Measurements from ENCODE around the gene FUCA2.

Gene FUCA2

GRCh38 chr6:143510991-143511891 is at the start of gene FUCA2:
TSS of gene FUCA2 (minus strand) at chr6:143511720. CDS start at chr6:143511634, 86 bp downstream.
- DNase-seq (ENCODE audit: low spot score) = peak; percentile 87

DNA sequence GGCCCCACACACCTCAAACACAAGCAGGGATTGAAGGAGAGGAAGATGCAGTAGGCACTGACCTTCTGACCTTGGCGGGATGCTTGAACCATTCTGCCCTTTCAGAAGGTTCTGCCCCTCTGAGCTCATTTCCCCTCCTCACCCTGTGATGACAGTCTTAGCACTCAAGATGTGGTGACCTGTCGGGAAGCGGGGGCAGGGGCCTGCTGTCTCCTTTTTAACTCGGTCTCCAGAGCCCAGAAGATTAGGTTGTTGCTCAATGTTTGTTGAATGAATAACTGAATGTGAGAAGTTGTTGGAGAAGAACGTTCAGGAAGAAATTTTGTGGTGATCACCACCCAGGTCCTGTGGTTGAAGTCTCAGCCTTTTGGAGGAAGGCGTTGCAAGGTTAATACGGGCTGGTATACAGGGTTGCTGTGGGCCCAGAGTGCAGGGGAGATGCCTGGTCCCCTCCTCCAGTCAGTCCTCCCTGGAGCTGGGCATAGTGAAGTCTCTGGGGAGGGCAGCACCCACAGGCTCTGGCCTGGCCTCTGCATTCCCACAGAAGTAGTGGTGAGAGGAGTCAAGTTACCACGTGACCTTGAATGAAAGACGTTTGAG is 49.7 kb upstream of the FUCA2 start:
- no peak for DNase-seq (ENCODE audit: low spot score)

GRCh38 chr6:143559051-143559660 is 47.6 kb upstream of the FUCA2 start:
- no peak for DNase-seq (ENCODE audit: low spot score)

- no peak for DNase-seq (ENCODE audit: low spot score)
Observed at GRCh38 chr6:143556529-143556928, 45.0 kb upstream of the FUCA2 start.

DNA sequence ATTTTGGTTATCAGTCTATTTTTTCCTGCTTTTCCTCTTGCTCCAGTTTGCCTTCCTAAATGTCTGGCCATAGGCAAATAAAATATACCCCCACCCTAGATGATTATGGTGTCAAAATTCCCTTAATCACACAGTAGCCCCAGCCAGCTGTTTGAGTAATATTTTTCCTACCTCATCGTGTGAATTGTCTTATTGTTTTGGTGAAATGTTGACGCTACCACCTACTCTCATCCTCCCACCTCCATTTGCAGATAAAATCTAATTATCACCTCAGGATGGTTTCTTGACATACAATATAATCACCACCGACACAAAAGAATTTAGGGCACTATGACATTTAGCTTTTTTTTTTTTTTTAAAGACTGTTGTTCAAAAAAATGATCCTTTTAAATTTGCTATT is 44.1 kb upstream of the FUCA2 start:
- no peak for DNase-seq (ENCODE audit: low spot score)

GRCh38 chr6:143555071-143555492 is 43.6 kb upstream of the FUCA2 start:
- DNase-seq (ENCODE audit: low spot score) = no peak

GRCh38 chr6:143553337-143553736 is 41.8 kb upstream of the FUCA2 start:
- DNase-seq (ENCODE audit: low spot score) = no peak

- no peak for DNase-seq (ENCODE audit: low spot score)
Observed at GRCh38 chr6:143549949-143550268, 38.4 kb upstream of the FUCA2 start.

DNA sequence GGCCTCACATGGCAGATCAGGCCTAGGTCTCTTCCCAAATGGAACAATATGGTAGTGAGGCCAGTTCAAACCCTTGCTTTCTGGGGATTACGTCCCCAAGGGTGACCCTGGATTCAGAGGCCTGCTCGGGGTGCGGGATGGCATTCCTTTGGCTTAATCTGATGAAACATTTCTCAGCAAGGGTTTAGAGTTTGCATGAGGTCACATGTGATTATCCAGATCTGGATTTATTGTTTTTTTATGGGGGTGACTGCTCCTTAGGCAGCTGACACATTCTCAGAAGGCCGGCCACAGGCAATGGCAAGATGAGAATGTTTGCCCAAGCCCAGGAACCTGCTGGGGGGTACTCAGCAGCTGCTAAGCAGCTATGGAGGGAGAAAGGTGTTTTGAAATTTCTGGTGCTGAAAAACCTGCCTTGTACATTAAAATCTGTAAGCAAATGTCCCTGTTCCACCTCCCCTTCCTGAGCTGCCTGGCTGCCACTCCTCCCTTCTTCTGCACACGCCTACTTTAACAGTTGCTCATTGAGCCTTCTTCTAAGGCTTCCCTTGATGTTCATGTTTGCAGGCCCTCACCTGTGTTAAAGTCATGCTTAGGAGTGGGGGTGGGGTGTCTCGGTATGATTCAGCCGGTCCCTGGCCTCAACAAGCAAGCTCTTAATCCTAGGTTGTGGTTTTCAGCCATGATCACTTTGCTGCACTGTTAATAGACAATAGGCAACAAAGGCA is 37.9 kb upstream of the FUCA2 start:
- no peak for DNase-seq (ENCODE audit: low spot score)

DNA sequence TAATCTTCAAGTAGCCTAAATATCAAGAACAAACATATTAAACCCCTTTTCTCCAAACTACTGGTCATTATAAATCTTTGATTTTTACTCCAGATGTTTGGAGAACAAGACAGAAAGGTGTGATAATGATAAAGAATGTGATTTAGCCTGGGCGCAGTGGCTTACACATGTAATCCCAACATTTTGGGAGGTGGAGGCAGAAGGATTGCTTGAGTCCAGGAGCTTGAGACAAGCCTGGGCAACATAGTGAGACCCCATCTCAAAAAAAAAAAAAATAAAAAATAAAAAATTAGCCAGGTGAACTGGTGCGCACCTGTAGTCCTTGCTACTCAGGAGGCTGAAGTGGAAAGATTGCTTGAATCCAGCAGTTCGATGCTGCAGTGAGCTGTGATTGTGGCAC is 35.1 kb upstream of the FUCA2 start:
- DNase-seq (ENCODE audit: low spot score) = no peak

GRCh38 chr6:143545976-143546547 is 34.5 kb upstream of the FUCA2 start:
- DNase-seq (ENCODE audit: low spot score) = no peak

DNA sequence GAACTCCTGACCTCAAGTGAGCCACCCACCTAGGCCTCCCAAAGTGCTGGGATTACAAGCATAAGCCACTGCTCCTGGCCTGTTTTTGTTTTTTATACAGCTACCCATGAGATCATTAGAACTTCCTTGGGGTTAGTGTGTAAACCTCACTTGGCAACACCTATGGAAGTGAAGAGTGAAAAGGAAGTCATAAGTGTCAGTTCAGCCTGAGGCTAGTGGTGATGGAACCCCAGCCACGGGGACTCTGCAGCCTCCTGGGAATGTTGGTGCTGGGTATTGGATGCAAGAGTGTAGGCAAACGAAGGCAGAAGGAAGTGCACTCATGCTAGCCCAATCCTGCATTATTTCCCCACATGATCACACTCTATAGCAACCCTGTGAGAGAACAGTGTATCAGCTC is 33.6 kb upstream of the FUCA2 start:
- no peak for DNase-seq (ENCODE audit: low spot score)

DNA sequence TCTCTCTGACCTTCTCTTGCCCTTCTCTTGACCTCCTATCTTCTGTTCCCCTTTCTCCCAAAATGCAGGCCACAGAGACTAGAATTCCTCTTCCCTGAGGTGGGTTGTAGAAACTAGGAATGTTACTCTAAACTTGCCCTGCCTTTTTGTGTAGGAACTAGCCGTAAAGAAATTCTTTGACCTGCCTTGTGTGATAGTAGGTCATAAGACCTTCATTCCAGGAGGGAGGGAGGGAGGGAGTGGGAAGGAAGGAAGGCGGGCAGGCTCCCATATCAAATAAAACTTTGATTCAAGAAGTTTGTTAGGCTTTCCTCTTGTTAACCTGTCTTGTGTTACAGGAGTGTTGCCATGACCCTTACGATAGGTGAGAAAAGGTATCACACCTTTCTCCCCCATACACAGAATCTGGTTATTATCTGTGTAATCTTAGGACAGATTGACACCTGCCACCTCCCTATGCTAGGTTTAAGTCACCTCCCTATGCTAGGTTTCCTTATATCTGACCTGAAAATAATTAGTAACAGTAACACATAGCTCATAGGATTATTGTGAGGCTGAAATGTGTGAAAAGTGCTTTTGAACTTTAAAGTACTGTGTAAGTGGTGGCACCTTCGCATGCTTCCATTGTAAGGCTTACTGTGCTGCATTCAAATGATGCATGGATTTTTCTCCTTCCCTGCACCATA is 32.6 kb upstream of the FUCA2 start:
- DNase-seq (ENCODE audit: low spot score) = no peak

DNA sequence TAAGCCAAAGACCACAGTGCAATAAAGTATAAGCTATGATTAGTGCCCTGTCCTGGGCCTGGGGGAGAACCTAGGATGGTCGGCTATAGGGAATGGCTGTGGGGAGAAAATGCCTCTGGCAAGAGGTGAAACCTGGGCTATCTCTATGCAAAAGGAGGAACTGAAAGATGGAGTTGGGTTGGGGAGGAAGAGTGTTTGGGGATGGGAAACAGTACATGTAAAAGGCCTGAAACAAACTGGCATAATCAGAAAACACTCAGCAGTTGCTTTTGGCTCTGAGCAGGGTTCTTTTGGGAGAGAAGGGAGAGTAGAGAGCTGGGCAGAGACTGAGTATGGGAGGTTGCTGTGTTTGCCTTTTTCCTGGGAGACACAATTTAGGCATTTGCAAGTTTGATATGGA is 31.9 kb upstream of the FUCA2 start:
- DNase-seq (ENCODE audit: low spot score) = no peak

- DNase-seq (ENCODE audit: low spot score) = no peak
Observed at GRCh38 chr6:143542888-143543287, 31.4 kb upstream of the FUCA2 start.

DNA sequence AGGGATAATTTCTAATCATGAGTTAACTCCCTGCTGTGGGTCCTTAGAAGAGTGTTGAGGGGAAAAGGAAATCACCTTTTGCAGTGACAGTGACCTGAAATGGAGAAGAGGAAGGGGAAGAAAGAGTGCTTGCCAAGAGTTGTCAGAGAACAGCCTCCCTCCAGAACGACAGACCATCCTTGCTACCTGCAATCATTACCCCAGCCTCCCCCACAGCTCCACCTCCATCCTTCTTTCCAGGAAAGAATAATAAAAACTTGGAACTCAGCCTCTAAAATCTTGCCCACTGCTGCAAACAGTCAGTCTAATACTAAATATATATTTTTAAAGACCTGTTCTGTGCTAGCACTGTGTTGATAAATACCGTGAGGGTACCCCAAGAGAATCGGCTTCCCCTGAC is 28.7 kb upstream of the FUCA2 start:
- DNase-seq (ENCODE audit: low spot score) = no peak

DNA sequence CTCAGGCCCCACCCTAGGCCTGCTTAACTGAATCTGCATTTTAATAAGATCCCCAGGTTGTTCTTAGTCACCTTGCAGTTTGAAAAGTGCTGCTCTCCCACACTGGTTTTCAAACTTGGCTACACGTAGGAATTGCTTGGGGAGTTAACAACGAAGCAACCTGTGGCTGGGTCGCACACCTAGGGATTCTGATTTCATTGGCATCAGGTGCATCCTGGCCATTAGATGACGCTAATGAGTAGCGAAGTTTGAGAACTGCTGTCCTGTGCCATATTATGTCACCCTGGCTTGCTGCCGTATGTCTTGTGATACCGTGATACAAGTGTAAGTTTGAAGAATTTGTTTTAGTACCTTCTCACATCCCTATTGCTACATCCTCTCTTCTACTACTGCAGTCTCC is 28.2 kb upstream of the FUCA2 start:
- no peak for DNase-seq (ENCODE audit: low spot score)

- DNase-seq (ENCODE audit: low spot score) = no peak
Observed at GRCh38 chr6:143539106-143539505, 27.6 kb upstream of the FUCA2 start.

GRCh38 chr6:143538374-143538773 is 26.9 kb upstream of the FUCA2 start:
- no peak for DNase-seq (ENCODE audit: low spot score)

GRCh38 chr6:143536866-143537691 is 25.6 kb upstream of the FUCA2 start:
- DNase-seq (ENCODE audit: low spot score) = peak; percentile 74

DNA sequence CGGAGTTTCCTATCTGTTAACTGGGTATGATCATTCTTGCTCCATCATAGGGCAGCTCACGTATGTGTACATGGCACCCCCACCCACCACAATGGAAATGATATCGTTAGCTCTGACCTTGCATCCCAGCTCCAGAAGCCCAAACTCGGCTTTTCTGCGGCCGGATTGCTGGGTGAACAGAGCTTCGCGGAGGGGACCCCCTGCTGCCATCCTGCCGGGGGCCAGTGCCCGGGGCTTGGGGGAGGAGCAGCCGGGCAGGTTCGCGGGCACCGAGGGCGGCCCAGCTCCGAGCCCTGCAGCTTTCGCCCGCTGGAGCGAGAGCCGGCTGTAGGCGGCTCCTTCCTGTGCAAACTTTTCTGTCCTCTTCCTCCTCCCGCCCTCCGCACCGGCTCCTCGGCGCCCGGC is 24.9 kb upstream of the FUCA2 start:
- DNase-seq (ENCODE audit: low spot score) = peak; percentile 73
